GM23248 (cell line): Measurements from ENCODE around the gene PDIA5. TPM values are rescaled to one million over a fixed set of nuclear protein-coding genes. Genes with fewer than 3 reads are reported as not detected.

ENCODE experiments used
- DNase-seq: peaks from one replicate; pipeline ENCODE4 v3.0.0-alpha.2; 2015
- H2AFZ ChIP-seq: fragments of 200-600 bp; sonication (generic); 2 replicates; pipeline ENCODE4 v1.6.1; 2016; ENCODE audit warnings: antibody characterized with exemption
- H3F3A ChIP-seq: fragments of 200-600 bp; sonication (generic); 2 replicates; pipeline ENCODE4 v1.6.1; 2016; ENCODE audit warnings: mild to moderate bottlenecking, antibody characterized with exemption, mixed run types; ENCODE audit not compliant: insufficient read depth
- H3K27ac ChIP-seq: fragments of 200-600 bp; sonication (generic); 2 replicates; pipeline ENCODE4 v1.5.1; 2016; ENCODE audit warnings: mild to moderate bottlenecking
- H3K27me3 ChIP-seq: fragments of 200-600 bp; sonication (generic); replicated peaks from 2 replicates; pipeline ENCODE4 v1.6.1; 2016; ENCODE audit warnings: mild to moderate bottlenecking; ENCODE audit not compliant: insufficient read depth
- H3K36me3 ChIP-seq: fragments of 200-600 bp; sonication (generic); 2 replicates; pipeline ENCODE4 v1.6.1; 2016; ENCODE audit warnings: low read depth, mild to moderate bottlenecking
- H3K4me1 ChIP-seq: fragments of 200-600 bp; sonication (generic); 2 replicates; pipeline ENCODE4 v1.6.1; 2016; ENCODE audit warnings: mild to moderate bottlenecking; ENCODE audit not compliant: insufficient read depth
- H3K4me2 ChIP-seq: fragments of 200-600 bp; sonication (generic); one replicate; pipeline ENCODE4 v1.6.1; 2016; ENCODE audit warnings: mild to moderate bottlenecking; ENCODE audit not compliant: unreplicated experiment
- H3K4me3 ChIP-seq: fragments of 200-600 bp; sonication (generic); 2 replicates; pipeline ENCODE4 v1.5.1; 2016; ENCODE audit warnings: mild to moderate bottlenecking
- H3K79me2 ChIP-seq: fragments of 200-600 bp; sonication (generic); 2 replicates; pipeline ENCODE4 v1.6.1; 2016; ENCODE audit warnings: mild to moderate bottlenecking; ENCODE audit not compliant: insufficient read depth
- H3K9ac ChIP-seq: fragments of 200-600 bp; sonication (generic); 2 replicates; pipeline ENCODE4 v1.6.1; 2016; ENCODE audit warnings: mild to moderate bottlenecking
- H3K9me2 ChIP-seq: fragments of 200-600 bp; sonication (generic); 2 replicates; pipeline ENCODE4 v1.6.1; 2016; ENCODE audit warnings: mixed run types, mild to moderate bottlenecking, moderate library complexity; ENCODE audit not compliant: insufficient read depth
- H3K9me3 ChIP-seq: fragments of 200-600 bp; sonication (generic); one replicate; pipeline ENCODE4 v1.6.1; 2017; ENCODE audit warnings: low read depth
- H4K20me1 ChIP-seq: fragments of 200-600 bp; sonication (generic); 2 replicates; pipeline ENCODE4 v1.6.0; 2016; ENCODE audit not compliant: insufficient read depth
- EZH2 ChIP-seq: fragments of 200-600 bp; sonication (generic); IDR thresholded peaks from 2 replicates; pipeline ENCODE4 v1.6.1; 2018; ENCODE audit warnings: antibody characterized with exemption, mild to moderate bottlenecking; ENCODE audit not compliant: insufficient read depth, poor library complexity, severe bottlenecking
- EZH2phosphoT487 ChIP-seq: fragments of 200-600 bp; sonication (generic); IDR thresholded peaks from 2 replicates; pipeline ENCODE4 v1.6.1; 2018; ENCODE audit warnings: antibody characterized with exemption, moderate library complexity, mild to moderate bottlenecking, low read depth; ENCODE audit not compliant: insufficient read depth
- WGBS, 2 experiments: methylation state at CpG; one replicate each; pipeline ENCODE4 v1.1.6; 2015 to 2017; ENCODE audit warnings: low lambda C conversion rate in 2 of 2, low coverage in 1 of 2; ENCODE audit errors: missing lambda C conversion rate in 2 of 2; 5-methylcytosine and 5-hydroxymethylcytosine counted together
- in situ Hi-C: fragments of 300-500 bp; cut with MboI; formaldehyde crosslinking; loops from 2 replicates; pipeline ENCODE4 v1.15.0; 2020
- polyA plus RNA-seq: library from polyadenylated mRNA; unstranded; fragments of >200 nt; fragmentation: Nextera tagmentation; extraction: Ambion mirVana; gene quantifications from 2 replicates; pipeline ENCODE4 v1.2.1, GENCODE V29; 2016
- total RNA-seq: library from RNA; depleted of rRNA; stranded (reverse); fragments of >200 nt; shearing (Covaris generic); gene quantifications from 2 replicates; pipeline ENCODE4 v1.2.3, GENCODE V29; 2014

PDIA5 gene
- total and polyA plus RNA-seq, 2 experiments from 2014 or later, result 49.1 to 57.3 TPM

GRCh38 chr3:123028233-123028828 is 38.5 kb upstream of the PDIA5 start:
- Histone ChIP-seq H3K36me3 (no peaks in the 10 kb centered on the region), H4K20me1 (no peaks in the 10 kb centered on the region), H3F3A (no peaks in the 10 kb centered on the region), H3K9me2 (no peaks in the 10 kb centered on the region), H3K79me2 (no peaks in the 10 kb centered on the region), H3K4me1 (0 out of 2 replicates have a peak, but pooled peaks cover 9% of the 10 kb centered on the region), H3K27me3 (peaks cover 85% of the 10 kb centered on the region), H3K9me3 (no peaks in the 10 kb centered on the region), H2AFZ (peak overlapping the region; percentile 82), H3K9ac (no peak overlapping the region), H3K4me3 (peak overlapping the region; percentile 65), H3K27ac (no peak overlapping the region), H3K4me2 (peak overlapping the region; percentile 82)
- 1 to 2% methylated on average over 21 of the region's 21 CpGs for WGBS, 2 experiments
- peak; percentile 84 for DNase-seq
- in situ Hi-C loops, result no loop called here
- TF ChIP-seq EZH2 (peak; percentile 87), EZH2phosphoT487 (0 out of 2 replicates have a peak, but pooled peaks have one; percentile 17)

DNA sequence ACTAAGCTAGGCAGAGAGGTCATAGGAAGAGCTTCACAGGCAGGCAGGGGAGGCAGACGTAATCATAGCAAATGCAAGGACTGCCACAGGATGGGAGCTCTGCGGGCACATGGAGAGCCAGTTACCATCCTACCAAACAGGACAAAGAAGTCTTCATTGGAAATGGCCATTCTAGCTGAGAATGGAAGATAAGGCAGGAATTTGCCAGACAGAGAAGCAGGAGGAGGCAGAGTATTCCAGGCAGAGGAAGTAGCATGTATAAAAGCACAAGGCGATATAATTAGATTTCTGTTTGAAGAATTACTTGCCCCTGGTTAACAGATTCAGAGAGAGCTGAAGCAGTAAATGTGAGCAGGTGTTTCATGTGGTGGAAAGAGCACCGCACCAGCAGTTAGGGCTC is 35.8 kb upstream of the PDIA5 start:
- H3K36me3 ChIP-seq, result no peaks in the 10 kb centered on the region
- H3K9ac ChIP-seq, result no peak overlapping the region
- WGBS, 2 experiments, result 81 to 84% methylated on average over 4 of the region's 4 CpGs
- no peak overlapping the region for H2AFZ ChIP-seq
- no peaks in the 10 kb centered on the region for H3K9me2 ChIP-seq
- H3K9me3 ChIP-seq, result no peaks in the 10 kb centered on the region
- H4K20me1 ChIP-seq, result no peaks in the 10 kb centered on the region
- 0 out of 2 replicates have a peak, but pooled peaks cover 9% of the 10 kb centered on the region for H3K4me1 ChIP-seq
- no peak for DNase-seq
- no peak overlapping the region for H3K4me3 ChIP-seq
- no peak overlapping the region for H3K4me2 ChIP-seq
- H3K27me3 ChIP-seq, result peaks cover 58% of the 10 kb centered on the region
- in situ Hi-C loops, result no loop called here
- H3K79me2 ChIP-seq, result no peaks in the 10 kb centered on the region
- H3F3A ChIP-seq, result no peaks in the 10 kb centered on the region
- TF ChIP-seq EZH2 (no peak), EZH2phosphoT487 (no peak)
- no peak overlapping the region for H3K27ac ChIP-seq

GRCh38 chr3:123032057-123032456 is 34.8 kb upstream of the PDIA5 start:
- Histone ChIP-seq H3K9ac (no peak overlapping the region), H3K9me2 (no peaks in the 10 kb centered on the region), H3K27ac (no peak overlapping the region), H3K4me2 (no peak overlapping the region), H2AFZ (no peak overlapping the region), H3K27me3 (peaks cover 51% of the 10 kb centered on the region), H3K4me1 (peaks cover 13% of the 10 kb centered on the region; the same call in 1 of the 2 replicates), H3K79me2 (no peaks in the 10 kb centered on the region), H3K9me3 (no peaks in the 10 kb centered on the region), H4K20me1 (no peaks in the 10 kb centered on the region), H3F3A (peaks cover 3% of the 10 kb centered on the region; the same call in 1 of the 2 replicates), H3K4me3 (no peak overlapping the region), H3K36me3 (no peaks in the 10 kb centered on the region)
- DNase-seq, result no peak
- WGBS, 2 experiments, result 81 to 85% methylated on average over 3 of the region's 3 CpGs
- in situ Hi-C loops, result no loop called here
- TF ChIP-seq EZH2, result no peak

GRCh38 chr3:123034120-123034519 is 32.7 kb upstream of the PDIA5 start:
- Histone ChIP-seq H3K9me2 (no peaks in the 10 kb centered on the region), H3K4me3 (no peak overlapping the region), H3K27ac (no peak overlapping the region), H3K4me2 (no peak overlapping the region), H2AFZ (no peak overlapping the region), H3K9ac (no peak overlapping the region), H4K20me1 (no peaks in the 10 kb centered on the region), H3K9me3 (no peaks in the 10 kb centered on the region), H3K27me3 (peaks cover 45% of the 10 kb centered on the region), H3K36me3 (no peaks in the 10 kb centered on the region), H3K79me2 (no peaks in the 10 kb centered on the region), H3F3A (peaks cover 6% of the 10 kb centered on the region; the same call in 1 of the 2 replicates), H3K4me1 (peaks cover 7% of the 10 kb centered on the region; the same call in 1 of the 2 replicates)
- no peak for DNase-seq
- TF ChIP-seq EZH2, result no peak
- TF ChIP-seq EZH2phosphoT487, result no peak
- in situ Hi-C loops, result no loop called here
- 61 to 63% methylated on average over 5 of the region's 5 CpGs for WGBS, 2 experiments
